OCI-LY1 (cell line): Measurements from ENCODE around the gene MAZ.

Source experiments
- H2AFZ ChIP-seq: fragments of 200-600 bp; sonication (generic), shearing (Covaris generic); 2 replicates; pipeline ENCODE4 v1.6.0; 2014; ENCODE audit warnings: antibody characterized with exemption, mild to moderate bottlenecking, low read length
- H3F3A ChIP-seq: fragments of 200-600 bp; sonication (generic), shearing (Covaris generic); 2 replicates; pipeline ENCODE4 v1.6.0; 2014; ENCODE audit warnings: mild to moderate bottlenecking, antibody characterized with exemption, low read length, moderate library complexity; ENCODE audit not compliant: insufficient read depth
- H3K27ac ChIP-seq: fragments of 200-600 bp; sonication (generic); 2 replicates; pipeline ENCODE4 v1.5.1; 2014; ENCODE audit warnings: low read length, mixed run types, mild to moderate bottlenecking, low read depth; ENCODE audit not compliant: poor library complexity, severe bottlenecking
- H3K27me3 ChIP-seq: fragments of 200-600 bp; sonication (generic); 2 replicates; pipeline ENCODE4 v1.6.0; 2014; ENCODE audit warnings: antibody characterized with exemption, mild to moderate bottlenecking, low read length, moderate library complexity; ENCODE audit not compliant: insufficient read depth
- H3K36me3 ChIP-seq: fragments of 200-600 bp; sonication (generic); 2 replicates; pipeline ENCODE4 v1.6.1; 2014; ENCODE audit warnings: mild to moderate bottlenecking, antibody characterized with exemption, low read length, moderate library complexity, mixed read lengths; ENCODE audit not compliant: insufficient read depth
- H3K4me1 ChIP-seq: fragments of 200-600 bp; sonication (generic); 2 replicates; pipeline ENCODE4 v1.5.1; 2014; ENCODE audit warnings: mild to moderate bottlenecking, low read length, moderate library complexity; ENCODE audit not compliant: insufficient read depth, severe bottlenecking
- H3K4me2 ChIP-seq: fragments of 200-600 bp; sonication (generic), shearing (Covaris generic); 2 replicates; pipeline ENCODE4 v1.6.1; 2014; ENCODE audit warnings: low read length
- H3K4me3 ChIP-seq: fragments of 200-600 bp; sonication (generic); 2 replicates; pipeline ENCODE4 v1.5.1; 2014; ENCODE audit warnings: low read length, low read depth, mild to moderate bottlenecking, mixed read lengths; ENCODE audit not compliant: poor library complexity, severe bottlenecking
- H3K79me2 ChIP-seq: fragments of 200-600 bp; shearing (Covaris generic); 2 replicates; pipeline ENCODE4 v1.6.1; 2016; ENCODE audit warnings: mixed run types, low read length, mixed read lengths; ENCODE audit not compliant: insufficient read depth
- H3K9ac ChIP-seq: fragments of 200-600 bp; sonication (generic), shearing (Covaris generic); 2 replicates; pipeline ENCODE4 v1.6.1; 2014; ENCODE audit warnings: mild to moderate bottlenecking, low read length, mixed read lengths
- H3K9me2 ChIP-seq: fragments of 200-600 bp; sonication (generic), shearing (Covaris generic); 2 replicates; pipeline ENCODE4 v1.6.1; 2014; ENCODE audit warnings: low read depth, mild to moderate bottlenecking, low read length, mixed read lengths
- H3K9me3 ChIP-seq: fragments of 200-600 bp; shearing (Covaris generic); 2 replicates; pipeline ENCODE4 v1.6.1; 2014; ENCODE audit warnings: low read length, mixed read lengths
- H4K20me1 ChIP-seq: fragments of 200-600 bp; sonication (generic), shearing (Covaris generic); 2 replicates; pipeline ENCODE4 v1.6.0; 2016; ENCODE audit warnings: mild to moderate bottlenecking, low read length; ENCODE audit not compliant: insufficient read depth
- EZH2 ChIP-seq: fragments of 200-600 bp; sonication (generic), shearing (Covaris generic); IDR thresholded peaks from 2 replicates; pipeline ENCODE4 v1.8.0; 2017; ENCODE audit warnings: borderline replicate concordance, mixed run types, mild to moderate bottlenecking, antibody characterized with exemption, low read length, moderate library complexity, mixed read lengths
- TF ChIP-seq, protein P1 (sequence below): fragments of 200-600 bp; sonication (generic), shearing (Covaris generic); IDR thresholded peaks from 2 replicates; pipeline ENCODE4 v1.5.1; 2017; ENCODE audit warnings: mild to moderate bottlenecking, antibody characterized with exemption, low read length, moderate library complexity, mixed read lengths

Gene MAZ

DNA sequence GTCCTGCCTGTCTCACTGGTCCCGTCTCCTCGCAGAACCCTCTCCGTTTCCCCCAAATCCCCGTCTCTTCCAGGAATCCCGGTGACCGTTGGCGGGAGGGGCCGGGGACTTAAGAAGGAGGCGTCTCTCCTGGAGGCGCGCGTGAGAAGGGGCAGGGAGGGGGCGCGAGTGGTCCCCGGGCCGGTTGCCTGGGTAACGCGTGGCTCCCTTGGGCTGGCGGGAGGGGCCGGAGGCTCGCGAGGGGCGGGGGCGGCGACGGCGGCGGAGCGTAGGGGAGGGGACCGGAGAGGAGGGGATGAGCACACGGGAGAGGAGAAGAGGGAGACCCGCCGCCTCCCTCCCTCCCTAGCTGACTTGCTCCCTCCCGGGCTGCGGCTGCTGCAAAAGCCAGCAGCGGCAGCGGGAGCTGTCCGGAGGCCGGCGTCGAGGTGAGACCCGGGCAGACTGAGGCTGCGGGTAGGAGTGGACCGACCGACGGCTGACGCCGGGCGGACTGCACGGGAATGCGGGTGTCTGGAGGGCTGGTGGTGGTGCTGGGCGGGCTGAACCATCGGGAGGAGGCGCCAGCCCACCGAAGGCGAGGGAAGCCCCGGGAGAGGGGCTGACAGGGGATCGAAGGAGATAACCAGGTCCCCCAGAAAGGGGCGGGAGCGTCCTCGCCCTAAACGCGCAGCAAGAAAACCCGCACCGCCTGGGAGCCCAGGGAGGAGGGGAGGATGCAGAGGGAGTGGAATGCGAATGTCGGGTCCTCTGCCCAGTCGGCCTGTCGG lies 5.8 kb downstream of the MAZ start, which contains the start of gene PRRT2:
PRRT2 (plus strand) TSS at position 298 of the 770 bp plus-strand sequence. CDS start 862 bp downstream, outside the sequence.
- Histone ChIP-seq H3K9me3 (no peaks in the 10 kb centered on the region), H3K9ac (peak within 1 kb of the TSS; percentile 7; the same call in 1 of the 2 replicates), H4K20me1 (no peaks in the 10 kb centered on the region), H3K9me2 (no peaks in the 10 kb centered on the region), H3K36me3 (peaks cover 36% of the 10 kb centered on the region), H3K27me3 (no peaks in the 10 kb centered on the region), H3K4me2 (peak within 1 kb of the TSS; percentile 81), H3K27ac (no peak within 1 kb of the TSS), H3F3A (no peaks in the 10 kb centered on the region), H3K4me3 (peak within 1 kb of the TSS; percentile 68), H3K79me2 (no peaks in the 10 kb centered on the region), H2AFZ (no peak within 1 kb of the TSS), H3K4me1 (peaks cover 63% of the 10 kb centered on the region)
- TF ChIP-seq EZH2: no peak

- Histone ChIP-seq H3K9me3 (no peaks in the 10 kb centered on the region), H3K27me3 (no peaks in the 10 kb centered on the region), H3K9ac (no peak overlapping the region), H2AFZ (no peak overlapping the region), H3K36me3 (peaks cover 33% of the 10 kb centered on the region), H3K27ac (no peak overlapping the region), H3K4me3 (no peak overlapping the region), H4K20me1 (no peaks in the 10 kb centered on the region), H3K4me2 (no peak overlapping the region), H3K79me2 (no peaks in the 10 kb centered on the region), H3K9me2 (no peaks in the 10 kb centered on the region), H3K4me1 (peaks cover 64% of the 10 kb centered on the region), H3F3A (no peaks in the 10 kb centered on the region)
- TF ChIP-seq, protein P1, sequence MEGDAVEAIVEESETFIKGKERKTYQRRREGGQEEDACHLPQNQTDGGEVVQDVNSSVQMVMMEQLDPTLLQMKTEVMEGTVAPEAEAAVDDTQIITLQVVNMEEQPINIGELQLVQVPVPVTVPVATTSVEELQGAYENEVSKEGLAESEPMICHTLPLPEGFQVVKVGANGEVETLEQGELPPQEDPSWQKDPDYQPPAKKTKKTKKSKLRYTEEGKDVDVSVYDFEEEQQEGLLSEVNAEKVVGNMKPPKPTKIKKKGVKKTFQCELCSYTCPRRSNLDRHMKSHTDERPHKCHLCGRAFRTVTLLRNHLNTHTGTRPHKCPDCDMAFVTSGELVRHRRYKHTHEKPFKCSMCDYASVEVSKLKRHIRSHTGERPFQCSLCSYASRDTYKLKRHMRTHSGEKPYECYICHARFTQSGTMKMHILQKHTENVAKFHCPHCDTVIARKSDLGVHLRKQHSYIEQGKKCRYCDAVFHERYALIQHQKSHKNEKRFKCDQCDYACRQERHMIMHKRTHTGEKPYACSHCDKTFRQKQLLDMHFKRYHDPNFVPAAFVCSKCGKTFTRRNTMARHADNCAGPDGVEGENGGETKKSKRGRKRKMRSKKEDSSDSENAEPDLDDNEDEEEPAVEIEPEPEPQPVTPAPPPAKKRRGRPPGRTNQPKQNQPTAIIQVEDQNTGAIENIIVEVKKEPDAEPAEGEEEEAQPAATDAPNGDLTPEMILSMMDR: no peak
- no peak for TF ChIP-seq EZH2
Observed at GRCh38 chr16:29812754-29813643, 6.7 kb downstream of the MAZ start.

GRCh38 chr16:29813644-29814562 lies 7.6 kb downstream of the MAZ start:
- no peaks in the 10 kb centered on the region for H3F3A ChIP-seq
- H3K9ac ChIP-seq: no peak overlapping the region
- peaks cover 32% of the 10 kb centered on the region for H3K36me3 ChIP-seq
- no peak overlapping the region for H3K4me2 ChIP-seq
- no peaks in the 10 kb centered on the region for H3K9me2 ChIP-seq
- H4K20me1 ChIP-seq: no peaks in the 10 kb centered on the region
- no peaks in the 10 kb centered on the region for H3K79me2 ChIP-seq
- no peak for TF ChIP-seq EZH2
- TF ChIP-seq, protein P1: no peak
- no peaks in the 10 kb centered on the region for H3K9me3 ChIP-seq
- no peaks in the 10 kb centered on the region for H3K27me3 ChIP-seq
- H3K27ac ChIP-seq: no peak overlapping the region
- H2AFZ ChIP-seq: no peak overlapping the region
- no peak overlapping the region for H3K4me3 ChIP-seq
- peaks cover 57% of the 10 kb centered on the region for H3K4me1 ChIP-seq
